GM12875 (cell line): ENCODE measurements around the gene FYN.

ENCODE experiments used
- H3K4me3 ChIP-seq: one replicate; pipeline ENCODE4 v1.5.1; 2011; ENCODE audit warnings: low read depth, low read length, control low read depth
- TF ChIP-seq, protein P1 (sequence below): IDR thresholded peaks from 2 replicates; pipeline ENCODE4 v1.5.1; 2011; ENCODE audit warnings: low read depth, mild to moderate bottlenecking, control low read depth, inconsistent platforms, low read length, moderate library complexity, borderline replicate concordance; ENCODE audit not compliant: insufficient read depth

FYN gene

DNA sequence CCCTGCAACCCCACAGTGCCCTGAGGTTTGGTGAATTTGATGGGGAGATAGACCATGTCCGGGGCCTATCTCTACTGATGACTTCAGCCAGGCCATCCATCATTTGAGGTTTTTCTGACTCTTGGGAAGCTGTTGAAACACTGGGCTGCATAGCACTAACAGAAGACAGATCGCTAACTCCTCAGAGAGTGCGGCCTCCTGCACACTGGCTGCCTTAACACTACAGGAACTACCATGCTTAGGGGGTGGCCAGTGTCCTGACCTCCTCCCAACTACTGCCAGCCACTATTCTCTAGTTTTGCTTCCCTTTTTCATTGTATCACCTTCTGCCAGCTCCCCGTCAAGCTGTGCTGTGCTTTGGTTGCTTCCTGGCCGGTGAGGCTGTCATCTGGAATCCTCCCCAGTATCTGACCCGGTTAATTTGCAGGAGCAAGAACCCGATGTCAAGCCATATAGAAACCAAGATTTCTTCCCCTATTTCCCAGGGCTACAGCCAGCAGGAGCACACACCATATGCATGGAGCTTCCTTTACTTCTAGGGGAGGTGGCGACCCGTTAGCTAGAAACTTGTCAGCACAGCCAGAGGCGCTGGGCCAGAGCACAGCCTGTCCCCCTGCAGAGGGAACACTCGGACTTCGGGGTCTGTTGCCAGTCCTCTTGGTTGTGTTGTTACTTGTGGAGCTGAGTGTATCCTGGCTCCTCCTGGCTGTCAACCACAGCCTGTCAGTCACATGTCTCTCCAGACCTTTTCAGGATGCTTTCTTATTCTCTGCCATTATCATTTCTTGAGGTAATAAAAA lies 210.3 kb downstream of the FYN start:
- TF ChIP-seq, protein P1, sequence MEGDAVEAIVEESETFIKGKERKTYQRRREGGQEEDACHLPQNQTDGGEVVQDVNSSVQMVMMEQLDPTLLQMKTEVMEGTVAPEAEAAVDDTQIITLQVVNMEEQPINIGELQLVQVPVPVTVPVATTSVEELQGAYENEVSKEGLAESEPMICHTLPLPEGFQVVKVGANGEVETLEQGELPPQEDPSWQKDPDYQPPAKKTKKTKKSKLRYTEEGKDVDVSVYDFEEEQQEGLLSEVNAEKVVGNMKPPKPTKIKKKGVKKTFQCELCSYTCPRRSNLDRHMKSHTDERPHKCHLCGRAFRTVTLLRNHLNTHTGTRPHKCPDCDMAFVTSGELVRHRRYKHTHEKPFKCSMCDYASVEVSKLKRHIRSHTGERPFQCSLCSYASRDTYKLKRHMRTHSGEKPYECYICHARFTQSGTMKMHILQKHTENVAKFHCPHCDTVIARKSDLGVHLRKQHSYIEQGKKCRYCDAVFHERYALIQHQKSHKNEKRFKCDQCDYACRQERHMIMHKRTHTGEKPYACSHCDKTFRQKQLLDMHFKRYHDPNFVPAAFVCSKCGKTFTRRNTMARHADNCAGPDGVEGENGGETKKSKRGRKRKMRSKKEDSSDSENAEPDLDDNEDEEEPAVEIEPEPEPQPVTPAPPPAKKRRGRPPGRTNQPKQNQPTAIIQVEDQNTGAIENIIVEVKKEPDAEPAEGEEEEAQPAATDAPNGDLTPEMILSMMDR, result no peak
- H3K4me3 ChIP-seq, result no peak overlapping the region

- TF ChIP-seq, protein P1, result no peak
- no peak overlapping the region for H3K4me3 ChIP-seq
Measured at GRCh38 chr6:111662072-111662793, 211.0 kb downstream of the FYN start.

DNA sequence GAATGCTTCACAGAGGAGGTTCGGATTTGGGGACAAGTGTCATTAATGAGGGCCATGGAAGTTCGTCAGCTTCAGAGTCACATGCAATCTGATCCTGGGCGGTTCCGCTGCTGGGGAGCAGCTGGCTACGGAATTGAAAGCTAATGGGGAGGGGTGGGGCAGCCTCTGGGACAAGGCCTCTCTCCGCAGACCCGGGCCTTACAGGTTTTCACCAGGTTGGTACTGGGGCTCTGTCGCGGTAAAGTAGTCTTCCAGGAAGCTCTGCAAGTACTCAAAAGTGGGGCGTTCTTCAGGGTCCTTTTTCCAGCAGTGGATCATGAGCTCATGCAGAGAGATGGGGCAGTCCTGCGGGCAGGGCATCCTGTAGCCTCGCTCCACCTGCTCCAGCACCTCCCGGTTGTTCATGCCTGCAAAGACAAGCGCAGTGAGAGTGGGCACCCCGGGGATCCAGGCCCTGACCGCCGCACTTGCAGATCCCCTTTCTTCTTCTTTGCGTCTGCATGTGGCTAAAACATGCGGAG lies 211.7 kb downstream of the FYN start:
- H3K4me3 ChIP-seq, result no peak overlapping the region

GRCh38 chr6:111660531-111660930 lies 212.7 kb downstream of the FYN start:
- TF ChIP-seq, protein P1, result no peak
- H3K4me3 ChIP-seq, result no peak overlapping the region

More for the DNA sequence above, 211.7 kb downstream of the FYN start:
- TF ChIP-seq, protein P1, result no peak

DNA sequence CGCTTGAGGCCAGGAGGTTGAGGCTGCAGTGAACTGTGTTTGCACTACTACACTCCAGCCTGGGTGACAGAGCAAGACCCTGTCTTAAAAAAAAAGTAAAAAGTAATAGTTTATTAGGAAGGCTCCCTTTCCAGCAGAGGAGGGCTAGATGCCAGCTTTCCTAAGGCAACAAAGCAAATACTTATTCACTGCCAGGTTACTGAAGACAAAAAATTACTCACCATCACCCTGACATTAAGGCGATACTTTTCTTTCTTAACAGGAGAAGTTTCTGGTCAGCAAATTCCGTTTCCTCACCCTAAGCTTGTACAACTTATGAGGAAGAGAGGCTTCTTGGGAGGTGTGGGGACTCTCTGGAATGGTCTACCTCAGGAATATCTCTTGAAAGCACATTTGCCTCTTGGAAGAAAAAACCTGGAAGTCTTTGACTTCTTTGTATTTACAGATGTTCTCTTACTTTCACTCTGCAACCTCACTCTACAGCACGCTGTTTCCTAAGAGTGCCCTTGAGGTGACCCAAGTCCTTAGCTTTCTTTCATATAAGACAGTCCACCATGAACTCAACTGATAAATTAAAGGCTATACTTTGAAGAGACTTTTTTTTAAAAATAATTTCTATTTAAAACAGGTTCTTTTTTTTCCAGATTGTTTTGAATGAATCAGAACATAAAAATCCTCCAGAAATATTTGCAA lies 214.6 kb downstream of the FYN start:
- TF ChIP-seq, protein P1, result no peak
- no peak overlapping the region for H3K4me3 ChIP-seq

- H3K4me3 ChIP-seq, result no peak overlapping the region
- TF ChIP-seq, protein P1, result no peak
Measured at GRCh38 chr6:111657146-111657545, 216.1 kb downstream of the FYN start.
